Sigmoid colon (tissue), 4 donors: ENCODE measurements around the gene TARS2.

Source experiments
- CTCF ChIP-seq, 4 experiments: fragments of 450-650 bp in 3 of 4; fragments of 200-600 bp in 1 of 4; IDR thresholded peaks; one replicate each; pipeline ENCODE4 v1.5.1; 2016 to 2019; ENCODE audit warnings: antibody characterized with exemption in 4 of 4, mild to moderate bottlenecking in 3 of 4, moderate library complexity in 2 of 4
- EP300 ChIP-seq, 4 donors: sonication (generic); formaldehyde crosslinking; IDR thresholded peaks; one replicate each; pipeline ENCODE4 v1.6.1; 2017; ENCODE audit warnings: antibody characterized with exemption in 4 of 4

GRCh38 chr1:150508982-150509381 is 21.8 kb downstream of the TARS2 start:
- TF ChIP-seq EP300 (IDR thresholded peaks at IDR 0.05), result no peak
- no peak for TF ChIP-seq CTCF (IDR thresholded peaks at IDR 0.05)
